ENCODE results near the gene UBASH3A.

- no peak for TF ChIP-seq CTCF (IDR thresholded peaks at IDR 0.05)
- no peak for TF ChIP-seq POLR2A (IDR thresholded peaks at IDR 0.05)
- no peak for TF ChIP-seq EP300 (IDR thresholded peaks at IDR 0.05)
These were observed 48.9 kb downstream of the UBASH3A start for GRCh38 chr21:42452401-42453223.
